IPS DF 4.7 (cell line): Measurements from ENCODE around the gene GAGE2A.
A peak's percentile ranks its signal among the peaks of the same experiment; 100 is the strongest.
"Not testable (repeated sequence)": the region's sequence is repeated elsewhere in the genome, so short reads cannot be mapped to it uniquely, and the experiment has no call there.

Experiments
- DNase-seq: peaks from one replicate; pipeline ENCODE4 v3.0.0-alpha.2; 2013; ENCODE audit warnings: low spot score; ENCODE audit errors: extremely low read depth

The GAGE2A gene

GRCh38 chrX:49589196-49589595 lies at the start of gene GAGE2A:
GAGE2A (plus strand) TSS chrX:49589496; CDS start chrX:49590651, 1,155 bp downstream.
- DNase-seq, result not testable (repeated sequence)

- DNase-seq, result not testable (repeated sequence)
Observed at GRCh38 chrX:49541433-49541832, 47.9 kb upstream of the GAGE2A start, which contains the start of gene GAGE12D. GAGE12D (plus strand) TSS chrX:49541733; CDS start chrX:49542888, 1,155 bp downstream.

GRCh38 chrX:49550989-49551388 lies 38.3 kb upstream of the GAGE2A start, which contains the start of gene GAGE12E:
GAGE12E (plus strand) TSS chrX:49551289; CDS start chrX:49552444, 1,155 bp downstream.
- DNase-seq, result not testable (repeated sequence)

GRCh38 chrX:49560542-49560941 lies 28.8 kb upstream of the GAGE2A start, which contains the start of gene GAGE12F:
GAGE12F (plus strand) TSS chrX:49560842; CDS start chrX:49561997, 1,155 bp downstream.
- not testable (repeated sequence) for DNase-seq

- DNase-seq, result not testable (repeated sequence)
Observed at GRCh38 chrX:49568728-49569127, 20.6 kb upstream of the GAGE2A start.

- not testable (repeated sequence) for DNase-seq
Observed at GRCh38 chrX:49569152-49569551, 20.1 kb upstream of the GAGE2A start.

- DNase-seq, result not testable (repeated sequence)
Observed at GRCh38 chrX:49570100-49570499, 19.2 kb upstream of the GAGE2A start, which contains the start of gene GAGE12G. GAGE12G (plus strand) TSS chrX:49570400; CDS start chrX:49571555, 1,155 bp downstream.

- DNase-seq, result not testable (repeated sequence)
Observed at GRCh38 chrX:49579649-49580048, 9.6 kb upstream of the GAGE2A start, which contains the start of gene GAGE12H. GAGE12H (plus strand) TSS chrX:49579949; CDS start chrX:49581104, 1,155 bp downstream.

GRCh38 chrX:49589769-49590478 lies 628 bp downstream of the GAGE2A start:
- not testable (repeated sequence) for DNase-seq

- DNase-seq, result not testable (repeated sequence)
Observed at GRCh38 chrX:49590488-49590887, 1.2 kb downstream of the GAGE2A start.

GRCh38 chrX:49598720-49599119 lies 9.4 kb downstream of the GAGE2A start, which contains the start of gene GAGE1:
GAGE1 (plus strand) TSS chrX:49599020; CDS start chrX:49600175, 1,155 bp downstream.
- DNase-seq, result not testable (repeated sequence)

- DNase-seq, result no peak
Observed at GRCh38 chrX:49610718-49611310, 21.5 kb downstream of the GAGE2A start.

- no peak for DNase-seq
Observed at GRCh38 chrX:49618574-49618973, 29.3 kb downstream of the GAGE2A start.

- peak; percentile 1 for DNase-seq
Observed at GRCh38 chrX:49627086-49627777, 37.9 kb downstream of the GAGE2A start.

GRCh38 chrX:49644991-49645637 lies 55.8 kb downstream of the GAGE2A start:
- no peak for DNase-seq
